Heart right ventricle (tissue), 16 donors: ENCODE results near the gene CCDC27. TPM values are rescaled to one million over a fixed set of nuclear protein-coding genes. Genes with fewer than 3 reads are reported as not detected.

Source experiments
- ATAC-seq, 8 donors: fragments of 200-7000 bp; cut with Tn5 transposase; one replicate each; pipeline ENCODE4 v1.9.1; 2020; ENCODE audit warnings: mild to moderate bottlenecking in 8 of 8, moderate library complexity in 8 of 8, moderate number of reproducible peaks in 1 of 8
- DNase-seq, 2 donors: peaks; one replicate each; pipeline ENCODE4 v3.0.0-alpha.2; 2020
- H3K27ac ChIP-seq, 10 donors: fragments of 200-600 bp; sonication (generic) in 2 of 10; one replicate each; pipeline versions ENCODE4 v1.5.0 to v1.8.0; 2020 to 2022; ENCODE audit warnings: mild to moderate bottlenecking in 3 of 10
- H3K27me3 ChIP-seq, 7 donors: fragments of 200-600 bp; one replicate each; pipeline ENCODE4 v1.8.0; 2021 to 2022; ENCODE audit warnings: mild to moderate bottlenecking in 2 of 7
- H3K36me3 ChIP-seq, 9 donors: fragments of 200-600 bp; sonication (generic) in 1 of 9; one replicate each; pipeline versions ENCODE4 v1.5.0 to v1.8.0; 2020 to 2022; ENCODE audit warnings: mild to moderate bottlenecking in 2 of 9
- H3K4me1 ChIP-seq, 9 donors: fragments of 200-600 bp; sonication (generic) in 1 of 9; one replicate each; pipeline versions ENCODE4 v1.5.0 to v1.8.0; 2020 to 2022; ENCODE audit warnings: mild to moderate bottlenecking in 4 of 9
- H3K4me3 ChIP-seq, 10 donors: fragments of 200-600 bp; sonication (generic) in 2 of 10; one replicate each; pipeline versions ENCODE4 v1.5.0 to v1.8.0; 2020 to 2022; ENCODE audit warnings: mild to moderate bottlenecking in 7 of 10, moderate library complexity in 2 of 10
- H3K9me3 ChIP-seq, 11 donors: fragments of 200-600 bp in 10 of 11; sonication (generic) in 2 of 11; one replicate each; pipeline versions ENCODE4 v1.5.0 to v1.8.0; 2013 to 2022; ENCODE audit warnings: mild to moderate bottlenecking in 2 of 11, control low read depth in 1 of 11, moderate library complexity in 1 of 11
- WGBS, 2 donors: extraction: QIAGEN DNeasy Blood & Tissue Kit; methylation state at CpG; one replicate each; pipeline ENCODE4 v1.1.7; 2013; ENCODE audit warnings: inconsistent platforms in 1 of 2; 5-methylcytosine and 5-hydroxymethylcytosine counted together
- intact Hi-C, 10 donors: fragments of 100-400 bp; cut with DNase I; formaldehyde crosslinking; loops; one replicate each; pipeline versions ENCODE4 v1.11.1 to v1.14.2; 2022
- polyA plus RNA-seq, 2 donors: library from polyadenylated mRNA; stranded (reverse); fragments of 200-250 nt; gene quantifications; one replicate each; pipeline ENCODE4 v1.2.3, GENCODE V29; 2013
- total RNA-seq, 10 donors: library from RNA; stranded (reverse); fragmentation: NEBNext Ultra II Directional in 3 of 10; extraction: Animal tissue kit (Norgen Biotek cat#: 25700) in 3 of 10; gene quantifications; one replicate each; pipeline versions ENCODE4 v1.2.1 to v1.2.4, GENCODE V29; 2021 to 2023
- TF ChIP-seq, protein P1 (sequence below), 9 donors: fragments of 200-600 bp; sonication (generic) in 2 of 9; IDR thresholded peaks; one replicate each; pipeline versions ENCODE4 v1.5.0 to v1.8.0; 2021 to 2022; ENCODE audit warnings: antibody characterized with exemption in 9 of 9, mild to moderate bottlenecking in 5 of 9, moderate library complexity in 1 of 9
- donor health status: Arrhythmogenic right ventricular cardiomyopathy.
- donor health status: ischemic (EF 13 %, LVEDD 7.1; RV severe dilation, severe dysfunction).
- donor health status: healthy with polysubstance abuse.
- donor health status: DM: no; HTN: yes; CAD: no.
- donor health status: DM: no; HTN: no; CAD: no.
- donor health status: ischemic (EF 25% LVEDD 6.9; RV normal size, moderate dysfunction).
- donor health status: ischemic (EF 25% LVEDD 5.7; RV mildly dilated, moderate dysfunction).
- donor health status: healthy.
- donor health status: DM: yes; HTN: yes; CAD: no.
- donor health status: Ischemic cardiomyopathy.
- donor health status: ischemic (EF 35%, LVEDD 5.7; RV mildly dilated, moderate dysfunction).
- donor health status: nonischemic (EF 11% LVEDD 7.7; RV severe dilation, severe dysfunction).
- donor health status: DM: yes; HTN: yes; CAD: no.
- donor health status: PGD.
- donor health status: ischemic (EF 29% LVEDD 5.4; RV normal size, mild dysfunction).
- donor health status: nonischemic (EF 23%, LVEDD 6.1; RV moderate dilation, normal function).

Gene CCDC27
- total and polyA plus RNA-seq, 12 donors = 0.03 TPM; not detected in 11

DNA sequence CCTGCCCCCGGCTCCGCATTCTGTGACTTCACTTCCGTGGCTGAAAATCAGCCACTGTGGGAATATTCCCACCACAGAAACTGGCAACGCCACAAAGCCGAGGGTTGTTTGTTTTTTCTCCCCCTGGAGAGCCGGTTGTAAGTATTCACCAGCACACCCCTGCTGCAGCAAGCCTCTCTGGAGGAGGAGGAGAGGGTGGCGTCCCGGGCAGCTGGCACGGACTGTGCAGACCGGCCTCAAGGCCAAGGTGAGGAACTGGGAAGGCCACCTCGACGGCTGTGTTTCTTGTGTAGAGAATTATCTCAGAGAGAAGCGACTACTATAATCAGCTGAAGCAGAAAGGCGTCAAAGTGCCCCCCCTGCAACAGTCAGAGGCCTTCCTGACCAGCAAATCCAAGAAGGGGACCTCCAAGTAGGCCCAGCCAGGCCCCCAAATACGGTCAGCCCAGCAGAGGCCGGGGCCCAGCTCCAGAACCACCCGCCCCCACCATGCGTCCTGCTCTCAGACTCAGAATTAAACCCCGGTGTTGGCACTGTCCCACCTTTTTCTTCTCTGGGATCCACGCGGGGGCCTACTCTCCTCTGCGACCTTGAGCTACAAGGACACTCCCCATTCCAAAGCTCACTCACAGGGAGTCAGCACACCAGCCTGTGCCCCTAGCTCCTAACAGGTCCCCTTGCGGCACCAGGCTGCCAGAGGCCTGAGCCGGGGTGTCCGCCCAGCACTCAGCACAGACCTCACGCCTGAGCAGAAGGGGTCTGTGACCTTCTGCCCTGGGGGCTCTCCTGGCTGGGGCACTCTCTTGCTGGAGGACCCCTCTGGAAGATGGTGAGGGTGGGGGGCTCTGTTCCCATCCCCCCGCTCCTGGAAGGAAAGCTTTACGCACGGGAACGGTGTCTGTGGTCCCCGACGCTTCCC, 19.1 kb downstream of the CCDC27 start:
- ATAC-seq = peak in 3 of 8 donors; percentile 5 to 25 (median 10)
- no peak for DNase-seq
- H3K27me3 ChIP-seq = peaks cover 0 to 23% (median 7%) of the 10 kb centered on the region in 7 donors
- intact Hi-C loops = no loop called here
- peaks cover 22 to 54% (median 40%) of the 10 kb centered on the region in 9 donors for H3K4me1 ChIP-seq
- H3K9me3 ChIP-seq = no peaks in the 10 kb centered on the region
- TF ChIP-seq, protein P1, sequence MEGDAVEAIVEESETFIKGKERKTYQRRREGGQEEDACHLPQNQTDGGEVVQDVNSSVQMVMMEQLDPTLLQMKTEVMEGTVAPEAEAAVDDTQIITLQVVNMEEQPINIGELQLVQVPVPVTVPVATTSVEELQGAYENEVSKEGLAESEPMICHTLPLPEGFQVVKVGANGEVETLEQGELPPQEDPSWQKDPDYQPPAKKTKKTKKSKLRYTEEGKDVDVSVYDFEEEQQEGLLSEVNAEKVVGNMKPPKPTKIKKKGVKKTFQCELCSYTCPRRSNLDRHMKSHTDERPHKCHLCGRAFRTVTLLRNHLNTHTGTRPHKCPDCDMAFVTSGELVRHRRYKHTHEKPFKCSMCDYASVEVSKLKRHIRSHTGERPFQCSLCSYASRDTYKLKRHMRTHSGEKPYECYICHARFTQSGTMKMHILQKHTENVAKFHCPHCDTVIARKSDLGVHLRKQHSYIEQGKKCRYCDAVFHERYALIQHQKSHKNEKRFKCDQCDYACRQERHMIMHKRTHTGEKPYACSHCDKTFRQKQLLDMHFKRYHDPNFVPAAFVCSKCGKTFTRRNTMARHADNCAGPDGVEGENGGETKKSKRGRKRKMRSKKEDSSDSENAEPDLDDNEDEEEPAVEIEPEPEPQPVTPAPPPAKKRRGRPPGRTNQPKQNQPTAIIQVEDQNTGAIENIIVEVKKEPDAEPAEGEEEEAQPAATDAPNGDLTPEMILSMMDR (IDR thresholded peaks at IDR 0.05) = no peak
- H3K36me3 ChIP-seq = no peaks in the 10 kb centered on the region
- H3K4me3 ChIP-seq = peak overlapping the region; percentile 51 to 82 (median 60)
- 35 to 41% methylated on average over 32 of the region's 32 CpGs for WGBS, 2 donors
- peak overlapping the region in 5 of 10 donors; percentile 20 to 63 (median 52) for H3K27ac ChIP-seq

DNA sequence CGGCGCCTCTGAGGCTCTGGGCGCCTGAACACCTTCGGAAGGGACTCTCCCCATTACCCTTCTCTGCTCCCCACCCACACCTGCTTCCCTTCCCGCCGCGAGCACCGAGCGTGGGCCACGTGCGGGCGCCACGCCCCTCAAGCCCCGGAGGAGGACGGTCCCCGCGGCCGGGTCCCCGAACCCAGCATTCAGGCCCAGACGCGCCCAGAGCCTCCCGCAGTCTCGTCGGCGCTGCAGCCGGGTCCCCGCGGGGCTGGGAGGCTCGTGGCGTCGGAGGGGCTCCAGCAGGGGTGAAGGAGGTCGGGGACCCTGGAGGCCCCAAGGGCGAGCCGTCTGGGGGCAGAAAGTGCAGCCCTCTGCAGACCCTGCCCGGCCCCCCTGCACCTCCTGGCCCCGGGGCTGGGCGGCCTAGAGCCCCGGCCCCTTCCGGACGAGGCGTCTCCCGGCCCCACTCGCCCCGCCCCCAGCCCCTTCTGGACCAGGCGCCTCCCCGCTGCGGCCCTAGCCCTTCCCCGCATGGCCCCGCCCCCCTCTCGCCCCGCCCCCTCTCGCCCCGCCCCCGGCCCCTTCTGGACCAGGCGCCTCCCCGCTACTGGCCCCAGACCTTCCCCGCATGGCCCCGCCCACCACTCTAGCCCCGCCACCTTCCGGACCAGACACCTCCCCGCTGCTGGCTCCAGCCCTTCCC, 19.9 kb downstream of the CCDC27 start:
- peak overlapping the region in 9 of 10 donors; percentile 59 to 78 (median 70) for H3K27ac ChIP-seq
- H3K4me1 ChIP-seq = peaks cover 22 to 55% (median 40%) of the 10 kb centered on the region in 9 donors
- intact Hi-C loops = no loop called here

DNA sequence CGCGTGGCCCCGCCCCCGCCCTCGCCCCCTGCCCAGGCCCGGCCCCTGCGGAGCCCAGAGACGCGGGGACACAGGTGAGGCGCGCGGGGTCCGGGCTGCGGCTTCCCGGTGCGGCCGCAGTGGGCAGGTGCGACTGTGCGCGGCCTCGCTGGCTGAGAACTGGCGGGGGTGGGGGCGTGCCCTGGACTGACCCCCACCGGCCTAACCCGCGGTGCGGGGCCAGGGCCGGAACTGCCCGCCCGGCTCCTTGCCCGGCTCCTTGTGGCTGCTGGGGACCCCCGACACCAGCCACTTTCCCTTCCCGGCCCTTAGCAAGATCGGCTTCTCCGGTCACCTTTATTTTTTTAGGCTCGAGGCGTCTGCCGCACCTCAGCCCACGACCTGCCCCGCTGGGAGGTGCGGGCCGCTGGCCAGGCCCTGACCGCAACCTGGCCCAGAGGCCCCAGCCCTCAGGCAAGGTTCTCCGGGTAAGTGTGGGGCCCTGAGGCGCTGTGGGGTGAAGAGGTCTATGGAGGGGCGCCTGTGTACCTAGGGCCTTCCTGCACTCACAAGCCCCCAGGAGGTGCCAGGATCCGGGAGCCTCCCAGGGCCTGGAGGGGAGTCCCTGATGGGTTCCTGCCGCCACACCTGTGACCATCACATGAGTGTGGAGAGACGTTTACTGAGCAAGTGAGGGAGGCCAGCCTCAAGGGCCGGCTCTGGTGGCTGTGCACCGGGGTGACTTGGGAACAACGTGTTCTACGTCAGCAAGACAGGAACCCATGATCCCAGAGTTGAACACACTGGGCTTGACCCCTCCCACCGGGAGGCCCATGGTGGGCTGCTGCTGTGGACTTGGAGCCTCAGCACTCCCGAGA, 20.7 kb downstream of the CCDC27 start, which contains the start of gene SMIM1:
SMIM1 (plus strand) TSS at position 35 of the 857 bp plus-strand sequence. CDS start 2,625 bp downstream, outside the sequence.
- TF ChIP-seq, protein P1 (IDR thresholded peaks at IDR 0.05) = no peak
- intact Hi-C loops = no loop called here
- WGBS, 2 donors = 15 to 16% methylated on average over 50 to 55 of the region's 55 CpGs
- peak within 1 kb of the TSS in 9 of 10 donors; percentile 59 to 78 (median 70) for H3K27ac ChIP-seq
- H3K4me3 ChIP-seq = peak within 1 kb of the TSS; percentile 51 to 82 (median 60)
- H3K27me3 ChIP-seq = peaks cover 0 to 23% (median 4%) of the 10 kb centered on the region in 7 donors
- DNase-seq (no peak), ATAC-seq (peak in 5 of 8 donors; percentile 1 to 11 (median 5))
- H3K4me1 ChIP-seq = peaks cover 22 to 55% (median 40%) of the 10 kb centered on the region in 9 donors
- H3K9me3 ChIP-seq = no peaks in the 10 kb centered on the region
- peaks cover 0 to 5% (median 0%) of the 10 kb centered on the region in 9 donors for H3K36me3 ChIP-seq

More for the DNA sequence above, 19.9 kb downstream of the CCDC27 start:
- Histone ChIP-seq H3K36me3 (no peaks in the 10 kb centered on the region), H3K9me3 (no peaks in the 10 kb centered on the region), H3K4me3 (peak overlapping the region; percentile 51 to 82 (median 60)), H3K27me3 (peaks cover 0 to 23% (median 4%) of the 10 kb centered on the region in 7 donors)
- TF ChIP-seq, protein P1 (IDR thresholded peaks at IDR 0.05) = no peak
- DNase-seq = peak; percentile 90 to 92
- ATAC-seq = peak; percentile 73 to 90 (median 80)
- 1 to 3% methylated on average over 36 to 58 of the region's 61 CpGs for WGBS, 2 donors
